ENCODE data around the gene OSBPL5. TPM values are rescaled to one million over a fixed set of nuclear protein-coding genes. Genes with fewer than 3 reads are reported as not detected.
A peak's percentile ranks its signal among the peaks of the same experiment; 100 is the strongest.
"Not testable (repeated sequence)": the region's sequence is repeated elsewhere in the genome, so short reads cannot be mapped to it uniquely, and the experiment has no call there.

OSBPL5 gene
- total RNA-seq, 1 experiment from 2014 or later, result 9.6 TPM

GRCh38 chr11:3182462-3182852 lies 17.3 kb upstream of the OSBPL5 start:
- no peak for DNase-seq (ENCODE audit: low read depth)

- no peak for DNase-seq (ENCODE audit: low read depth)
These were observed 16.8 kb upstream of the OSBPL5 start for GRCh38 chr11:3181725-3182461.

- DNase-seq (ENCODE audit: low read depth), result no peak
These were observed 15.8 kb upstream of the OSBPL5 start for GRCh38 chr11:3180869-3181268.

GRCh38 chr11:3178349-3178748 lies 13.2 kb upstream of the OSBPL5 start:
- no peak for DNase-seq (ENCODE audit: low read depth)

- peak; percentile 32 for DNase-seq (ENCODE audit: low read depth)
These were observed 12.8 kb upstream of the OSBPL5 start for GRCh38 chr11:3177931-3178330.

- no peak for DNase-seq (ENCODE audit: low read depth)
These were observed 11.4 kb upstream of the OSBPL5 start for GRCh38 chr11:3176487-3176886.

- no peak for DNase-seq (ENCODE audit: low read depth)
These were observed 10.1 kb upstream of the OSBPL5 start for GRCh38 chr11:3175194-3175593.

GRCh38 chr11:3174387-3174786 lies 9.3 kb upstream of the OSBPL5 start:
- no peak for DNase-seq (ENCODE audit: low read depth)

GRCh38 chr11:3173795-3174194 lies 8.7 kb upstream of the OSBPL5 start:
- no peak for DNase-seq (ENCODE audit: low read depth)

GRCh38 chr11:3171931-3172560 lies 6.9 kb upstream of the OSBPL5 start:
- no peak for DNase-seq (ENCODE audit: low read depth)

- DNase-seq (ENCODE audit: low read depth), result no peak
These were observed 5.9 kb upstream of the OSBPL5 start for GRCh38 chr11:3170756-3171650.

GRCh38 chr11:3170044-3170755 lies 5.1 kb upstream of the OSBPL5 start:
- DNase-seq (ENCODE audit: low read depth), result no peak

GRCh38 chr11:3169255-3170043 lies 4.3 kb upstream of the OSBPL5 start:
- DNase-seq (ENCODE audit: low read depth), result peak; percentile 83

- DNase-seq (ENCODE audit: low read depth), result not testable (repeated sequence)
These were observed 3.7 kb upstream of the OSBPL5 start for GRCh38 chr11:3168742-3169254.

- no peak for DNase-seq (ENCODE audit: low read depth)
These were observed 2.3 kb upstream of the OSBPL5 start for GRCh38 chr11:3167143-3168119.

- DNase-seq (ENCODE audit: low read depth), result no peak
These were observed 1.4 kb upstream of the OSBPL5 start for GRCh38 chr11:3166268-3167142.

GRCh38 chr11:3165916-3166267 lies 782 bp upstream of the OSBPL5 start:
- DNase-seq (ENCODE audit: low read depth), result no peak

GRCh38 chr11:3164552-3165151 lies 458 bp downstream of the OSBPL5 start:
- DNase-seq (ENCODE audit: low read depth), result no peak
